ENCODE results near the gene TRPV3. TPM values are rescaled to one million over a fixed set of nuclear protein-coding genes. Genes with fewer than 3 reads are reported as not detected.

TRPV3 gene
- total and polyA plus RNA-seq, 2 donors (not counting 3 experiments of a cell fraction or from before 2014, with no cell fraction given): 0.01 TPM; not detected in 1

DNA sequence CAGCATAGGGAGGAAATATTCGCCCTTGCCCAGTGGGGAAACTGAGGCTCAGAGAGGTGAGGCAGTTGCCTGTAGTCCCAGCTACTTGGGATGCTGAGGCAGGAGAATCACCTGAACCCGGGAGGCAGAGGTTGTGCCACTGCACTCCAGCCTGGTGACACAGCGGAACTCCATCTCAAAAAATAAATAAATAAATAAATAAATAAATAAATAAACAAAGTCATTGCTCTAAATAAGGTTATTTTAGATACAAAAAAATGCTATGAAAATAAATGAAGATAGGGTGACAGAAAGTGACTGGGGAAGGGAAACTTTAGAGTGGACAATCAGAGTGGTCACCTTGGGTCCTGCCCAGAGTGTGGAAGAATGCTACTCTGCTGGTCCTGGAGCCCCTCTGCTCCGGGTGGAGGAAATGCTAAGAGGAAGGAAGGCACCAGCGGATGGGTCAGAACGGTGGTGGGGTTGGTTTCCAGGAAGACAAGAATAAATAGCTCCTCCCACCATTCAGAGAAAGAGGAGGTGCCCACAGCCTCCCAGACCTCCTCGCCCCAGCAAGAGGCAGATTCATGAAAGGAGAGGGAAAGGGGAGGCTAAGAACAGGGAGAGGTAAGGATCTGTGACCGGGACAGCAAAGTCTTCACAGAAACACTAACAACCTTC lies 17.6 kb downstream of the TRPV3 start:
- dilution Hi-C loops (cut with MboI; ENCODE audit: extremely low pct_ligation_motif_present, low sequenced_read_pairs) (no loop called here), intact Hi-C loops (cut with micrococcal nuclease) (no loop called here)
- no peaks in the 10 kb centered on the region for H3K79me2 ChIP-seq (ENCODE audit: control insufficient read depth, insufficient read depth, low read length)
- H4K20me1 ChIP-seq (replicated peaks; ENCODE audit: control insufficient read depth, extremely low read depth, insufficient read depth, low read length): no peaks in the 10 kb centered on the region
- H3K9ac ChIP-seq (replicated peaks; ENCODE audit: extremely low read depth, insufficient read depth, low read length): no peak overlapping the region
- H3K4me1 ChIP-seq (ENCODE audit: control insufficient read depth, extremely low read depth, insufficient read depth, low read length): no peaks in the 10 kb centered on the region
- ChIA-PET POLR2A (no interaction called here), CTCF (no interaction called here)
- TF ChIP-seq JUN (IDR thresholded peaks at IDR 0.05; ENCODE audit: borderline replicate concordance, insufficient read depth, insufficient read length, low read depth) (no peak), POLR2A (IDR thresholded peaks at IDR 0.05; ENCODE audit: low read depth, low read length) (no peak), EZH2 (IDR thresholded peaks at IDR 0.05; ENCODE audit: borderline replicate concordance, low read depth, low read length, severe bottlenecking) (no peak), MYC (IDR thresholded peaks at IDR 0.05; ENCODE audit: low read depth, low read length) (no peak), POLR2AphosphoS5 (IDR thresholded peaks at IDR 0.05; ENCODE audit: insufficient read depth, low read depth, low read length) (no peak), FOS (IDR thresholded peaks at IDR 0.05; ENCODE audit: borderline replicate concordance, insufficient read depth, low read length) (no peak), GATA2 (IDR thresholded peaks at IDR 0.05; ENCODE audit: insufficient read depth, insufficient read length, low read depth, low read length) (no peak)
- TF ChIP-seq, protein P1, sequence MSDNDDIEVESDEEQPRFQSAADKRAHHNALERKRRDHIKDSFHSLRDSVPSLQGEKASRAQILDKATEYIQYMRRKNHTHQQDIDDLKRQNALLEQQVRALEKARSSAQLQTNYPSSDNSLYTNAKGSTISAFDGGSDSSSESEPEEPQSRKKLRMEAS (IDR thresholded peaks at IDR 0.05; ENCODE audit: insufficient read depth, insufficient read length): no peak
- TF ChIP-seq, protein P2, sequence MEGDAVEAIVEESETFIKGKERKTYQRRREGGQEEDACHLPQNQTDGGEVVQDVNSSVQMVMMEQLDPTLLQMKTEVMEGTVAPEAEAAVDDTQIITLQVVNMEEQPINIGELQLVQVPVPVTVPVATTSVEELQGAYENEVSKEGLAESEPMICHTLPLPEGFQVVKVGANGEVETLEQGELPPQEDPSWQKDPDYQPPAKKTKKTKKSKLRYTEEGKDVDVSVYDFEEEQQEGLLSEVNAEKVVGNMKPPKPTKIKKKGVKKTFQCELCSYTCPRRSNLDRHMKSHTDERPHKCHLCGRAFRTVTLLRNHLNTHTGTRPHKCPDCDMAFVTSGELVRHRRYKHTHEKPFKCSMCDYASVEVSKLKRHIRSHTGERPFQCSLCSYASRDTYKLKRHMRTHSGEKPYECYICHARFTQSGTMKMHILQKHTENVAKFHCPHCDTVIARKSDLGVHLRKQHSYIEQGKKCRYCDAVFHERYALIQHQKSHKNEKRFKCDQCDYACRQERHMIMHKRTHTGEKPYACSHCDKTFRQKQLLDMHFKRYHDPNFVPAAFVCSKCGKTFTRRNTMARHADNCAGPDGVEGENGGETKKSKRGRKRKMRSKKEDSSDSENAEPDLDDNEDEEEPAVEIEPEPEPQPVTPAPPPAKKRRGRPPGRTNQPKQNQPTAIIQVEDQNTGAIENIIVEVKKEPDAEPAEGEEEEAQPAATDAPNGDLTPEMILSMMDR (IDR thresholded peaks at IDR 0.05; ENCODE audit: extremely low read depth in 1 of 2, insufficient read depth in 1 of 2, low read depth in 1 of 2, low read length in 2 of 2): no peak
- no peak overlapping the region for H3K4me2 ChIP-seq (ENCODE audit: insufficient read depth, low read length)
- no peak overlapping the region for H3K27ac ChIP-seq (ENCODE audit: insufficient read depth, low read depth, low read length)
- no peaks in the 10 kb centered on the region for H3K9me1 ChIP-seq (replicated peaks; ENCODE audit: control insufficient read depth, extremely low read depth, insufficient read depth, low read length)
- H2AFZ ChIP-seq (ENCODE audit: low read depth, low read length): no peak overlapping the region
- H3K9me3 ChIP-seq (replicated peaks; ENCODE audit: control insufficient read depth, insufficient read depth, low read length): no peaks in the 10 kb centered on the region
- FAIRE-seq (no peak), DNase-seq (ENCODE audit: low read depth, low spot score) (no peak)
- no peaks in the 10 kb centered on the region for H3K36me3 ChIP-seq (ENCODE audit: control insufficient read depth in 2 of 2, extremely low read depth in 1 of 2, insufficient read depth in 2 of 2, low read length in 2 of 2)
- BruUV-seq (replicated peaks): no TSS peak
- no peak overlapping the region for H3K4me3 ChIP-seq (replicated peaks in 1 of 3; ENCODE audit: insufficient read depth in 1 of 3, low read depth in 1 of 3, low read length in 3 of 3)
- no peaks in the 10 kb centered on the region for H3K27me3 ChIP-seq (ENCODE audit: control insufficient read depth in 2 of 2, insufficient read depth in 2 of 2, low read length in 2 of 2)

Measured in endothelial cell of umbilical vein (primary cell).